HEK293 (cell line): Measurements from ENCODE around the gene CABP4.

Experiments
- CTCF ChIA-PET: fragments of 350-600 bp; formaldehyde crosslinking; extraction: SDS; loops from one replicate; lab custom pipeline; 2021; ENCODE audit warnings: antibody characterized with exemption; lab: Yijun Ruan, JAX
- POLR2A ChIA-PET: fragments of 300-600 bp; formaldehyde crosslinking; extraction: SDS; loops from one replicate; lab custom pipeline; 2020; ENCODE audit warnings: antibody characterized with exemption, inconsistent platforms; lab: Yijun Ruan, JAX
- H3K27ac ChIP-seq: fragments of 200-500 bp; sonication (Bioruptor generic); 2 replicates; pipeline ENCODE4 v1.5.1; 2014; ENCODE audit warnings: low read depth, low read length, control low read depth, inconsistent platforms; ENCODE audit errors: extremely low read depth
- H3K36me3 ChIP-seq, 2 experiments: fragments of 200-500 bp in 1 of 2; sonication (Bioruptor generic) in 1 of 2; 1 replicate in 1 of 2; 2 replicates in 1 of 2; pipeline ENCODE4 v1.5.1; 2014 to 2017; ENCODE audit warnings: inconsistent platforms in 2 of 2, low read length in 2 of 2; ENCODE audit not compliant: control insufficient read depth in 2 of 2, insufficient read depth in 1 of 2
- H3K4me1 ChIP-seq: fragments of 200-500 bp; sonication (Bioruptor generic); 2 replicates; pipeline ENCODE4 v1.5.1; 2014; ENCODE audit warnings: mild to moderate bottlenecking, low read length, inconsistent platforms; ENCODE audit not compliant: control insufficient read depth, insufficient read depth
- H3K4me3 ChIP-seq: 2 replicates; pipeline ENCODE4 v1.5.1; 2011; ENCODE audit warnings: low read depth, mild to moderate bottlenecking, control low read depth, low read length, moderate library complexity
- H3K9me3 ChIP-seq: fragments of 200-500 bp; sonication (Bioruptor generic); 2 replicates; pipeline ENCODE4 v1.5.1; 2014; ENCODE audit warnings: low read depth, low read length, inconsistent platforms; ENCODE audit not compliant: control insufficient read depth, insufficient read depth
- GLIS1 ChIP-seq: fragments of 450-650 bp; formaldehyde crosslinking; IDR thresholded peaks from 2 replicates; pipeline ENCODE4 v1.5.1; 2016; ENCODE audit warnings: missing biosample characterization, missing genetic modification characterization
- MEIS1 ChIP-seq: sonication (generic); formaldehyde crosslinking; IDR thresholded peaks from 2 replicates; pipeline ENCODE4 v1.8.1; 2022; ENCODE audit warnings: missing genetic modification reagents, mild to moderate bottlenecking, borderline replicate concordance
- OVOL3 ChIP-seq: fragments of 450-650 bp; formaldehyde crosslinking; IDR thresholded peaks from 2 replicates; pipeline ENCODE4 v1.5.1; 2016; ENCODE audit warnings: missing biosample characterization, missing genetic modification characterization
- RBAK ChIP-seq: fragments of 450-650 bp; formaldehyde crosslinking; IDR thresholded peaks from 2 replicates; pipeline ENCODE4 v1.5.1; 2016; ENCODE audit warnings: missing biosample characterization, missing genetic modification characterization
- SALL2 ChIP-seq: fragments of 450-650 bp; formaldehyde crosslinking; IDR thresholded peaks from 2 replicates; pipeline ENCODE4 v1.5.0; 2017; ENCODE audit warnings: missing biosample characterization, mild to moderate bottlenecking, missing genetic modification characterization, borderline replicate concordance
- ZBTB48 ChIP-seq: fragments of 450-650 bp; formaldehyde crosslinking; IDR thresholded peaks from 2 replicates; pipeline ENCODE4 v1.5.1; 2016; ENCODE audit warnings: missing biosample characterization, missing genetic modification characterization
- ZNF18 ChIP-seq: fragments of 450-650 bp; formaldehyde crosslinking; IDR thresholded peaks from 2 replicates; pipeline ENCODE4 v1.5.1; 2016; ENCODE audit warnings: missing biosample characterization, missing genetic modification characterization
- ZNF292 ChIP-seq: fragments of 450-650 bp; formaldehyde crosslinking; IDR thresholded peaks from 2 replicates; pipeline ENCODE4 v1.5.1; 2016; ENCODE audit warnings: low read depth, missing biosample characterization, missing genetic modification characterization, borderline replicate concordance
- ZNF311 ChIP-seq: fragments of 450-650 bp; formaldehyde crosslinking; IDR thresholded peaks from 2 replicates; pipeline ENCODE4 v1.5.1; 2017; ENCODE audit warnings: missing biosample characterization, missing genetic modification characterization, borderline replicate concordance
- ZNF513 ChIP-seq: fragments of 450-650 bp; IDR thresholded peaks from 2 replicates; pipeline ENCODE4 v1.5.1; 2018; ENCODE audit warnings: missing biosample characterization, missing genetic modification characterization
- ZNF692 ChIP-seq: fragments of 450-650 bp; formaldehyde crosslinking; IDR thresholded peaks from 2 replicates; pipeline ENCODE4 v1.5.1; 2016; ENCODE audit warnings: missing biosample characterization, missing genetic modification characterization
- ZNF701 ChIP-seq: fragments of 450-650 bp; formaldehyde crosslinking; IDR thresholded peaks from 2 replicates; pipeline ENCODE4 v1.5.1; 2016; ENCODE audit warnings: missing biosample characterization, missing genetic modification characterization
- ZNF707 ChIP-seq: fragments of 450-650 bp; formaldehyde crosslinking; IDR thresholded peaks from 2 replicates; pipeline ENCODE4 v1.5.1; 2016; ENCODE audit warnings: missing biosample characterization, missing genetic modification characterization
- ZNF768 ChIP-seq: fragments of 450-650 bp; formaldehyde crosslinking; IDR thresholded peaks from 2 replicates; pipeline ENCODE4 v1.5.1; 2018; ENCODE audit warnings: missing biosample characterization, mild to moderate bottlenecking, missing genetic modification characterization
- ZNF830 ChIP-seq: fragments of 450-650 bp; IDR thresholded peaks from 2 replicates; pipeline ENCODE4 v1.5.0; 2018; ENCODE audit warnings: missing biosample characterization, missing genetic modification characterization, low read depth, mild to moderate bottlenecking, moderate library complexity
- ZSCAN16 ChIP-seq: fragments of 450-650 bp; formaldehyde crosslinking; IDR thresholded peaks from 2 replicates; pipeline ENCODE4 v1.5.1; 2016; ENCODE audit warnings: missing biosample characterization, missing genetic modification characterization
- TF ChIP-seq, protein P1 (sequence below): fragments of 450-650 bp; formaldehyde crosslinking; IDR thresholded peaks from 2 replicates; pipeline ENCODE4 v1.5.1; 2016; ENCODE audit warnings: missing biosample characterization, missing genetic modification characterization

Gene CABP4

GRCh38 chr11:67505605-67506396 lies 50.6 kb downstream of the CABP4 start (continued):
- no peak for TF ChIP-seq ZNF830
- no peak for TF ChIP-seq ZNF513
- TF ChIP-seq OVOL3 (tag by site-specific recombination) = no peak
- no peak for TF ChIP-seq SALL2 (tag by site-specific recombination)
- no peak for TF ChIP-seq ZNF707
- TF ChIP-seq ZSCAN16 (tag by site-specific recombination) = no peak
- no peak for TF ChIP-seq ZNF292 (tag by site-specific recombination)
- TF ChIP-seq, protein P1, sequence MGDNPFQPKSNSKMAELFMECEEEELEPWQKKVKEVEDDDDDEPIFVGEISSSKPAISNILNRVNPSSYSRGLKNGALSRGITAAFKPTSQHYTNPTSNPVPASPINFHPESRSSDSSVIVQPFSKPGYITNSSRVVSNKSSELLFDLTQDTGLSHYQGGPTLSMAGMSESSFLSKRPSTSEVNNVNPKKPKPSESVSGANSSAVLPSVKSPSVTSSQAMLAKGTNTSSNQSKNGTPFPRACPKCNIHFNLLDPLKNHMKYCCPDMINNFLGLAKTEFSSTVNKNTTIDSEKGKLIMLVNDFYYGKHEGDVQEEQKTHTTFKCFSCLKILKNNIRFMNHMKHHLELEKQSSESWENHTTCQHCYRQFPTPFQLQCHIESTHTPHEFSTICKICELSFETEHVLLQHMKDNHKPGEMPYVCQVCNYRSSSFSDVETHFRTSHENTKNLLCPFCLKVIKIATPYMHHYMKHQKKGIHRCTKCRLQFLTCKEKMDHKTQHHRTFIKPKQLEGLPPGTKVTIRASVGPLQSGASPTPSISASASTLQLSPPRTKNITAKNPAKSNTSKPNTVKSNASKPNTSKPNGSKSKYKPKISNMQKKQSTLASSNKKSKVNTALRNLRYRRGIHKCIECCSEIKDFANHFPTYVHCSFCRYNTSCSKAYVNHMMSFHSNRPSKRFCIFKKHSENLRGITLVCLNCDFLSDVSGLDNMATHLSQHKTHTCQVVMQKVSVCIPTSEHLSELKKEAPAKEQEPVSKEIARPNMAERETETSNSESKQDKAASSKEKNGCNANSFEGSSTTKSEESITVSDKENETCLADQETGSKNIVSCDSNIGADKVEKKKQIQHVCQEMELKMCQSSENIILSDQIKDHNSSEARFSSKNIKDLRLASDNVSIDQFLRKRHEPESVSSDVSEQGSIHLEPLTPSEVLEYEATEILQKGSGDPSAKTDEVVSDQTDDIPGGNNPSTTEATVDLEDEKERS (tag by site-specific recombination) = no peak
- TF ChIP-seq ZNF311 (tag by site-specific recombination) = no peak
- no peak for TF ChIP-seq MEIS1 (CRISPR knock-in tag)

DNA sequence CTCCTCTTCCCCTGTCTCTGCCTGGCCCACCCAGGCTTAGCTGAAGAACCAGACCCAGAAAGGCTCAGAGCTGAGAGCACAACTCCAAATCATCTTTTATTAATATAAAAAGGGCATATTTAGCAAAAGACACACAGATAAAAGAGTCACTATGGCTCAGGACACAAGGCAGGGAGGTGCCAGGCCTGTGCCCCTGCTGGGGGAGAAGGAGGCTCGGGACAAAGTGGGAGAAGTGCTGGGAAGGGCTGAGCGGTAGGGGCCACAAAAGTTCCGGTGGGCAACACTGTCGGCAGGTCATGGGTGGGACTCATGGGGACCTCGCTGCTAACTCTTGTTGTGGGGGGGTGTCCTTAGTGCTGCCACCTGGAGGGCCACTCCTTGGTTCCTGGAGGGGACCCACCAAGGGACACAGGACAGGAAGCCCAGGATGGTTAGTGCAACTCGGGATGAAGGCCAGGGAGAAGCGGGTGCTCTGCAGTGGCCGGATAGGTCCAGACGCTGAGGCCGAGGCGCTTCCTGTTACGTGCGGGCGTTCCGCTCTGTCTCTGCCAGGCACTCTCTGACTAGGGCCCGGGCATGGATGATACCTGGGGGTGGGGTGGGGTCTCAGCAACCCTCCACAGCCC lies 51.4 kb downstream of the CABP4 start:
- no peak overlapping the region for H3K4me3 ChIP-seq
- H3K9me3 ChIP-seq = no peaks in the 10 kb centered on the region
- TF ChIP-seq RBAK (no peak), ZNF18 (no peak), ZNF768 (tag by site-specific recombination) (no peak), ZNF692 (tag by site-specific recombination) (no peak), ZBTB48 (no peak), ZNF701 (tag by site-specific recombination) (no peak), GLIS1 (no peak), ZNF830 (no peak)
- TF ChIP-seq, all 188 proteins: peak for 0
- POLR2A ChIA-PET = no interaction called here
- no peaks in the 10 kb centered on the region for H3K4me1 ChIP-seq
- H3K36me3 ChIP-seq = peaks cover 0 to 22% of the 10 kb centered on the region in 2 experiments; a peak in 1 of 3 replicates
- H3K27ac ChIP-seq = no peak overlapping the region
- CTCF ChIA-PET = interaction anchor here (0.6 to 1.7 kb wide), 7 partner anchors 12 to 260 kb away, joined by 3 to 7 read pairs (median 4); partner anchors contain the start of genes PPP1CA and RAD9A
